ENCODE results near the gene KLHL40.

KLHL40 gene

GRCh38 chr3:42685363-42685881 lies at the start of gene KLHL40:
Gene KLHL40 (plus strand): TSS chr3:42685537. CDS start chr3:42685619, 82 bp downstream.
- no peak for DNase-seq
- TF ChIP-seq POLR2A (IDR thresholded peaks at IDR 0.05; ENCODE audit: low read length) = no peak
- TF ChIP-seq GATA1 (IDR thresholded peaks at IDR 0.05; ENCODE audit: low read depth, low read length) = no peak

GRCh38 chr3:42637001-42637400 lies 48.3 kb upstream of the KLHL40 start:
- no peak for DNase-seq

GRCh38 chr3:42638339-42638842 lies 46.9 kb upstream of the KLHL40 start:
- no peak for DNase-seq
- TF ChIP-seq POLR2A (IDR thresholded peaks at IDR 0.05; ENCODE audit: low read length) = no peak
- no peak for TF ChIP-seq GATA1 (IDR thresholded peaks at IDR 0.05; ENCODE audit: low read depth, low read length)

More at GRCh38 chr3:42637001-42637400, 48.3 kb upstream of the KLHL40 start:
- no peak for TF ChIP-seq POLR2A (IDR thresholded peaks at IDR 0.05; ENCODE audit: low read length)
- TF ChIP-seq GATA1 (IDR thresholded peaks at IDR 0.05; ENCODE audit: low read depth, low read length) = no peak

GRCh38 chr3:42639192-42639591 lies 46.1 kb upstream of the KLHL40 start:
- no peak for TF ChIP-seq GATA1 (IDR thresholded peaks at IDR 0.05; ENCODE audit: low read depth, low read length)
- TF ChIP-seq POLR2A (IDR thresholded peaks at IDR 0.05; ENCODE audit: low read length) = no peak
- no peak for DNase-seq

- no peak for TF ChIP-seq POLR2A (IDR thresholded peaks at IDR 0.05; ENCODE audit: low read length)
- TF ChIP-seq GATA1 (IDR thresholded peaks at IDR 0.05; ENCODE audit: low read depth, low read length) = no peak
Measured at GRCh38 chr3:42640129-42640528, 45.2 kb upstream of the KLHL40 start.

GRCh38 chr3:42640771-42641370 lies 44.5 kb upstream of the KLHL40 start:
- no peak for DNase-seq
- TF ChIP-seq POLR2A (IDR thresholded peaks at IDR 0.05; ENCODE audit: low read length) (no peak), GATA1 (IDR thresholded peaks at IDR 0.05; ENCODE audit: low read depth, low read length) (no peak)

More at GRCh38 chr3:42640129-42640528, 45.2 kb upstream of the KLHL40 start:
- DNase-seq = no peak

- TF ChIP-seq GATA1 (IDR thresholded peaks at IDR 0.05; ENCODE audit: low read depth, low read length) (no peak), POLR2A (IDR thresholded peaks at IDR 0.05; ENCODE audit: low read length) (no peak)
Measured at GRCh38 chr3:42647821-42648459, 37.4 kb upstream of the KLHL40 start.

GRCh38 chr3:42649006-42649405 lies 36.3 kb upstream of the KLHL40 start:
- TF ChIP-seq GATA1 (IDR thresholded peaks at IDR 0.05; ENCODE audit: low read depth, low read length) (no peak), POLR2A (IDR thresholded peaks at IDR 0.05; ENCODE audit: low read length) (no peak)
- no peak for DNase-seq

More at GRCh38 chr3:42647821-42648459, 37.4 kb upstream of the KLHL40 start:
- DNase-seq = no peak

- no peak for DNase-seq
- TF ChIP-seq GATA1 (IDR thresholded peaks at IDR 0.05; ENCODE audit: low read depth, low read length) (no peak), POLR2A (IDR thresholded peaks at IDR 0.05; ENCODE audit: low read length) (no peak)
Measured at GRCh38 chr3:42649783-42650182, 35.6 kb upstream of the KLHL40 start.

- DNase-seq = no peak
- TF ChIP-seq POLR2A (IDR thresholded peaks at IDR 0.05; ENCODE audit: low read length) (no peak), GATA1 (IDR thresholded peaks at IDR 0.05; ENCODE audit: low read depth, low read length) (no peak)
Measured at GRCh38 chr3:42651248-42652091, 33.9 kb upstream of the KLHL40 start.

GRCh38 chr3:42652251-42652610 lies 33.1 kb upstream of the KLHL40 start:
- DNase-seq = no peak
- TF ChIP-seq GATA1 (IDR thresholded peaks at IDR 0.05; ENCODE audit: low read depth, low read length) (no peak), POLR2A (IDR thresholded peaks at IDR 0.05; ENCODE audit: low read length) (no peak)

- TF ChIP-seq GATA1 (IDR thresholded peaks at IDR 0.05; ENCODE audit: low read depth, low read length) = no peak
- TF ChIP-seq POLR2A (IDR thresholded peaks at IDR 0.05; ENCODE audit: low read length) = no peak
- DNase-seq = peak in 1 of 2 experiments; percentile 37
Measured at GRCh38 chr3:42652611-42653302, 32.6 kb upstream of the KLHL40 start.

- no peak for DNase-seq
Measured at GRCh38 chr3:42653303-42653559, 32.1 kb upstream of the KLHL40 start.

More at GRCh38 chr3:42653303-42653559, 32.1 kb upstream of the KLHL40 start:
- TF ChIP-seq POLR2A (IDR thresholded peaks at IDR 0.05; ENCODE audit: low read length) = no peak
- TF ChIP-seq GATA1 (IDR thresholded peaks at IDR 0.05; ENCODE audit: low read depth, low read length) = no peak

All from erythroblast (primary cell).